CD14-positive monocyte (primary cell): ENCODE data around the gene PTBP2. TPM values are rescaled to one million over a fixed set of nuclear protein-coding genes. Genes with fewer than 3 reads are reported as not detected.

ENCODE experiments used
- DNase-seq, 3 donors: peaks; one replicate each; pipeline ENCODE4 v3.0.0-alpha.2; 2011 to 2022
- H2AFZ ChIP-seq: 2 replicates; pipeline ENCODE4 v1.6.0; 2012; ENCODE audit warnings: mild to moderate bottlenecking, low read depth, low read length, inconsistent platforms; ENCODE audit not compliant: insufficient read depth, poor library complexity, severe bottlenecking
- H3K27ac ChIP-seq, 2 donors: 1 replicate in 1 of 2; 2 replicates in 1 of 2; pipeline ENCODE4 v1.5.1; 2012 to 2013; ENCODE audit warnings: low read length in 2 of 2, control low read depth in 1 of 2, inconsistent platforms in 1 of 2, low read depth in 1 of 2, mild to moderate bottlenecking in 1 of 2
- H3K27me3 ChIP-seq, 2 donors: one replicate each; pipeline versions ENCODE4 v1.6.0 to v1.6.1; 2011 to 2013; ENCODE audit warnings: low read length in 2 of 2; ENCODE audit not compliant: control insufficient read depth in 2 of 2, insufficient read depth in 2 of 2
- H3K36me3 ChIP-seq, 2 donors: replicated peaks in 1 of 2; 1 replicate in 1 of 2; 2 replicates in 1 of 2; pipeline versions ENCODE4 v1.5.1 to v1.6.1; 2012 to 2013; ENCODE audit warnings: low read length in 2 of 2, control low read depth in 1 of 2, inconsistent platforms in 1 of 2, mild to moderate bottlenecking in 1 of 2; ENCODE audit not compliant: insufficient read depth in 2 of 2, control insufficient read depth in 1 of 2
- H3K4me1 ChIP-seq, 2 donors: 1 replicate in 1 of 2; 2 replicates in 1 of 2; pipeline versions ENCODE4 v1.5.1 to v1.6.1; 2012 to 2013; ENCODE audit warnings: low read length in 2 of 2, control low read depth in 1 of 2, inconsistent platforms in 1 of 2, mild to moderate bottlenecking in 1 of 2, moderate library complexity in 1 of 2; ENCODE audit not compliant: insufficient read depth in 2 of 2, control insufficient read depth in 1 of 2
- H3K4me2 ChIP-seq: replicated peaks from 2 replicates; pipeline ENCODE3; 2012; ENCODE audit warnings: low read length, moderate library complexity, mild to moderate bottlenecking; ENCODE audit not compliant: poor library complexity, severe bottlenecking; ENCODE audit errors: extremely low read depth
- H3K4me3 ChIP-seq, 3 experiments: fragments of 200-600 bp in 1 of 3; sonication (generic) in 1 of 3; replicated peaks in 1 of 3; 1 replicate in 2 of 3; 2 replicates in 1 of 3; pipeline ENCODE4 v1.5.1; 2011 to 2013; ENCODE audit warnings: low read length in 3 of 3, mild to moderate bottlenecking in 3 of 3, control low read depth in 2 of 3, low read depth in 2 of 3, inconsistent platforms in 1 of 3, moderate library complexity in 1 of 3
- H3K79me2 ChIP-seq: 2 replicates; pipeline ENCODE4 v1.6.0; 2012; ENCODE audit warnings: mild to moderate bottlenecking, control low read depth, inconsistent platforms, low read length, moderate library complexity; ENCODE audit not compliant: insufficient read depth
- H3K9ac ChIP-seq: 2 replicates; pipeline ENCODE4 v1.6.0; 2017; ENCODE audit warnings: low read length, mild to moderate bottlenecking; ENCODE audit not compliant: insufficient read depth, poor library complexity, severe bottlenecking
- H3K9me3 ChIP-seq, 2 donors: replicated peaks in 1 of 2; 1 replicate in 1 of 2; 2 replicates in 1 of 2; pipeline versions ENCODE4 v1.5.1 to v1.6.1; 2012 to 2013; ENCODE audit warnings: low read length in 2 of 2, control low read depth in 1 of 2; ENCODE audit not compliant: control insufficient read depth in 1 of 2, insufficient read depth in 1 of 2
- H4K20me1 ChIP-seq: 2 replicates; pipeline ENCODE4 v1.6.0; 2012; ENCODE audit warnings: mild to moderate bottlenecking, low read length, control low read depth, moderate library complexity; ENCODE audit not compliant: insufficient read depth
- H3K27ac Mint-ChIP-seq, 7 donors: one replicate each; pipeline ENCODE4 v1.8.0; 2020; ENCODE audit warnings: mild to moderate bottlenecking in 7 of 7, mixed read lengths in 7 of 7, moderate library complexity in 6 of 7, inconsistent platforms in 2 of 7
- H3K27me3 Mint-ChIP-seq, 3 donors: one replicate each; pipeline ENCODE4 v1.8.0; 2021 to 2022; ENCODE audit warnings: low read depth in 3 of 3, mild to moderate bottlenecking in 3 of 3, mixed read lengths in 3 of 3, moderate library complexity in 3 of 3, inconsistent platforms in 1 of 3
- H3K36me3 Mint-ChIP-seq, 2 donors: one replicate each; pipeline ENCODE4 v1.8.0; 2020; ENCODE audit warnings: mixed read lengths in 2 of 2, inconsistent platforms in 1 of 2, mild to moderate bottlenecking in 1 of 2
- H3K4me1 Mint-ChIP-seq: one replicate; pipeline ENCODE4 v1.8.0; 2020; ENCODE audit warnings: mild to moderate bottlenecking, mixed read lengths
- H3K4me3 Mint-ChIP-seq, 2 donors: one replicate each; pipeline ENCODE4 v1.8.0; 2020; ENCODE audit warnings: mild to moderate bottlenecking in 2 of 2, mixed read lengths in 2 of 2, moderate library complexity in 1 of 2
- H3K9me3 Mint-ChIP-seq, 7 donors: one replicate each; pipeline ENCODE4 v1.8.0; 2020 to 2022; ENCODE audit warnings: mixed read lengths in 7 of 7, mild to moderate bottlenecking in 6 of 7, moderate library complexity in 6 of 7, inconsistent platforms in 2 of 7
- CTCF ChIP-seq: fragments of 200-600 bp; IDR thresholded peaks from one replicate; pipeline ENCODE4 v1.8.0; 2022; ENCODE audit warnings: antibody characterized with exemption, mild to moderate bottlenecking
- WGBS: methylation state at CpG from one replicate; pipeline ENCODE4 v1.1.5; 2013; ENCODE audit warnings: missing lambda C conversion rate; ENCODE audit not compliant: insufficient coverage; 5-methylcytosine and 5-hydroxymethylcytosine counted together
- intact Hi-C, 2 donors: fragments of 100-400 bp; cut with micrococcal nuclease; formaldehyde crosslinking; loops; one replicate each; pipeline versions ENCODE4 v1.15.0 to v1.15.1; 2023
- polyA minus RNA-seq: library from RNA; depleted of rRNA, polyadenylated mRNA; stranded (reverse); fragments of >200 nt; gene quantifications from 2 replicates; pipeline ENCODE4 v1.2.3, GENCODE V29; 2012
- polyA plus RNA-seq, 3 donors: library from polyadenylated mRNA; depleted of rRNA in 1 of 3; unstranded in 2 of 3; stranded (reverse) in 1 of 3; fragments of 300-500 nt in 2 of 3; fragments of >200 nt in 1 of 3; fragmentation: Illumina TruSeq in 2 of 3; gene quantifications; 1 replicate in 2 of 3; 2 replicates in 1 of 3; pipeline ENCODE4 v1.2.3, GENCODE V29; 2012 to 2021
- total RNA-seq, 12 experiments: library from RNA in 1 of 12; stranded (reverse) in 1 of 12; fragments of 120-200 nt in 1 of 12; gene quantifications; one replicate each; pipeline ENCODE4 v1.2.4 and lab custom pipeline; 2013 to 2026; ENCODE audit warnings: mixed read lengths in 6 of 12, inconsistent platforms in 1 of 12

Gene PTBP2
- total RNA-seq (2013), result 11.2 TPM
- polyA plus RNA-seq (10 to 100 TPM in 1 of 3 donors, 1 to 10 TPM in 1, under 1 TPM in 1; 0.52 to 18.2 (median 1.2) TPM), polyA minus RNA-seq (6.1 and 8.0 TPM in 2 replicates), total RNA-seq (lab: John Stamatoyannopoulos, UW) (28.3 to 74.1 (median 46.6) reads per million in 11 experiments)

- Histone ChIP-seq H4K20me1 (no peaks in the 10 kb centered on the region), H3K4me2 (peak within 1 kb of the TSS; percentile 99), H3K79me2 (peaks cover 48% of the 10 kb centered on the region), H3K9ac (peak within 1 kb of the TSS; percentile 95), H3K4me1 (peaks cover 16 to 25% of the 10 kb centered on the region in 2 donors), H3K4me3 (peak within 1 kb of the TSS; percentile 62 to 98 (median 96)), H3K9me3 (no peaks in the 10 kb centered on the region), H3K27ac (peak within 1 kb of the TSS; percentile 81 to 95), H2AFZ (peak within 1 kb of the TSS; percentile 100), H3K27me3 (no peaks in the 10 kb centered on the region), H3K36me3 (peaks cover 0 to under 1% of the 10 kb centered on the region in 2 donors)
- Mint-ChIP-seq H3K4me3 (peak within 1 kb of the TSS; percentile 96 to 98), H3K4me1 (peaks cover 24% of the 10 kb centered on the region), H3K9me3 (peaks cover 0 to 6% (median 0%) of the 10 kb centered on the region in 7 donors), H3K27me3 (peaks cover 0 to 4% (median 0%) of the 10 kb centered on the region in 3 donors), H3K27ac (peak within 1 kb of the TSS; percentile 86 to 97 (median 96)), H3K36me3 (peaks cover 9 to 20% of the 10 kb centered on the region in 2 donors)
- peak; percentile 62 to 75 (median 73) for DNase-seq
- intact Hi-C loops, result no loop called here
- under 1% methylated on average over 56 of the region's 75 CpGs for WGBS
- TF ChIP-seq CTCF, result no peak
These were observed at the start of gene PTBP2 for GRCh38 chr1:96721416-96722160. Gene PTBP2 (plus strand): TSS chr1:96721784. CDS start chr1:96721865, 81 bp downstream.

- H4K20me1 ChIP-seq, result no peaks in the 10 kb centered on the region
- no peak overlapping the region for H2AFZ ChIP-seq
- no peak for DNase-seq
- H3K36me3 Mint-ChIP-seq, result no peaks in the 10 kb centered on the region
- no peaks in the 10 kb centered on the region for H3K4me1 ChIP-seq
- H3K27ac ChIP-seq, result no peak overlapping the region
- H3K27me3 ChIP-seq, result no peaks in the 10 kb centered on the region
- no peaks in the 10 kb centered on the region for H3K4me1 Mint-ChIP-seq
- no peak overlapping the region for H3K27ac Mint-ChIP-seq
- no peaks in the 10 kb centered on the region for H3K36me3 ChIP-seq
- no peaks in the 10 kb centered on the region for H3K79me2 ChIP-seq
- peaks cover 6 to 23% (median 14%) of the 10 kb centered on the region in 7 donors for H3K9me3 Mint-ChIP-seq
- peaks cover 0 to 2% (median 2%) of the 10 kb centered on the region in 3 donors for H3K27me3 Mint-ChIP-seq
- no peak overlapping the region for H3K9ac ChIP-seq
- H3K4me3 ChIP-seq, result no peak overlapping the region
- H3K9me3 ChIP-seq, result peaks cover 0 to 13% of the 10 kb centered on the region in 2 donors
- H3K4me3 Mint-ChIP-seq, result no peak overlapping the region
- no peak for TF ChIP-seq CTCF
- intact Hi-C loops, result no loop called here
- no peak overlapping the region for H3K4me2 ChIP-seq
- WGBS, result no CpG with 5 or more reads among the region's 1 CpG
These were observed 46.7 kb upstream of the PTBP2 start for GRCh38 chr1:96674915-96675314.
